ENCODE results near the gene SHROOM1.

DNA sequence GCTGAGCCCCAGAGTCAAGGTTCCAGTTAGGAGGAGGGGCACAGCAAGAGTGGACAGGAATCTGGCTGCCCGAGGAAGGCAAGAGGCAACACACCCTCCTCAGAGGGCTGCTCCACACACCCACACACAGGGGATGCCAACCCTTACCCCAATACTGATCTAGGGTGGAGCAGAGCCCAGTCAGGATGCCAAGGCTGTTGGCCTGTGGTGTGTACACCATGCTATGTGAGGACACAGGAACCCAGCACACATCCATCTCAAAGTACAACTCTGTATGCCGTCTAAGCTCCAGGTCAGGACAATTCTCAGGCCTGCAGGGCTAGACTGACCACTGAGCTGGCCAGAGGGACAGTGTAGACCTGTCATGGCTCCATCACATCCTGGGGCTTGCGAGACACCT is 56.0 kb downstream of the SHROOM1 start:
- TF ChIP-seq, protein P1, sequence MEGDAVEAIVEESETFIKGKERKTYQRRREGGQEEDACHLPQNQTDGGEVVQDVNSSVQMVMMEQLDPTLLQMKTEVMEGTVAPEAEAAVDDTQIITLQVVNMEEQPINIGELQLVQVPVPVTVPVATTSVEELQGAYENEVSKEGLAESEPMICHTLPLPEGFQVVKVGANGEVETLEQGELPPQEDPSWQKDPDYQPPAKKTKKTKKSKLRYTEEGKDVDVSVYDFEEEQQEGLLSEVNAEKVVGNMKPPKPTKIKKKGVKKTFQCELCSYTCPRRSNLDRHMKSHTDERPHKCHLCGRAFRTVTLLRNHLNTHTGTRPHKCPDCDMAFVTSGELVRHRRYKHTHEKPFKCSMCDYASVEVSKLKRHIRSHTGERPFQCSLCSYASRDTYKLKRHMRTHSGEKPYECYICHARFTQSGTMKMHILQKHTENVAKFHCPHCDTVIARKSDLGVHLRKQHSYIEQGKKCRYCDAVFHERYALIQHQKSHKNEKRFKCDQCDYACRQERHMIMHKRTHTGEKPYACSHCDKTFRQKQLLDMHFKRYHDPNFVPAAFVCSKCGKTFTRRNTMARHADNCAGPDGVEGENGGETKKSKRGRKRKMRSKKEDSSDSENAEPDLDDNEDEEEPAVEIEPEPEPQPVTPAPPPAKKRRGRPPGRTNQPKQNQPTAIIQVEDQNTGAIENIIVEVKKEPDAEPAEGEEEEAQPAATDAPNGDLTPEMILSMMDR (IDR thresholded peaks at IDR 0.05), result no peak
- TF ChIP-seq, protein P2, sequence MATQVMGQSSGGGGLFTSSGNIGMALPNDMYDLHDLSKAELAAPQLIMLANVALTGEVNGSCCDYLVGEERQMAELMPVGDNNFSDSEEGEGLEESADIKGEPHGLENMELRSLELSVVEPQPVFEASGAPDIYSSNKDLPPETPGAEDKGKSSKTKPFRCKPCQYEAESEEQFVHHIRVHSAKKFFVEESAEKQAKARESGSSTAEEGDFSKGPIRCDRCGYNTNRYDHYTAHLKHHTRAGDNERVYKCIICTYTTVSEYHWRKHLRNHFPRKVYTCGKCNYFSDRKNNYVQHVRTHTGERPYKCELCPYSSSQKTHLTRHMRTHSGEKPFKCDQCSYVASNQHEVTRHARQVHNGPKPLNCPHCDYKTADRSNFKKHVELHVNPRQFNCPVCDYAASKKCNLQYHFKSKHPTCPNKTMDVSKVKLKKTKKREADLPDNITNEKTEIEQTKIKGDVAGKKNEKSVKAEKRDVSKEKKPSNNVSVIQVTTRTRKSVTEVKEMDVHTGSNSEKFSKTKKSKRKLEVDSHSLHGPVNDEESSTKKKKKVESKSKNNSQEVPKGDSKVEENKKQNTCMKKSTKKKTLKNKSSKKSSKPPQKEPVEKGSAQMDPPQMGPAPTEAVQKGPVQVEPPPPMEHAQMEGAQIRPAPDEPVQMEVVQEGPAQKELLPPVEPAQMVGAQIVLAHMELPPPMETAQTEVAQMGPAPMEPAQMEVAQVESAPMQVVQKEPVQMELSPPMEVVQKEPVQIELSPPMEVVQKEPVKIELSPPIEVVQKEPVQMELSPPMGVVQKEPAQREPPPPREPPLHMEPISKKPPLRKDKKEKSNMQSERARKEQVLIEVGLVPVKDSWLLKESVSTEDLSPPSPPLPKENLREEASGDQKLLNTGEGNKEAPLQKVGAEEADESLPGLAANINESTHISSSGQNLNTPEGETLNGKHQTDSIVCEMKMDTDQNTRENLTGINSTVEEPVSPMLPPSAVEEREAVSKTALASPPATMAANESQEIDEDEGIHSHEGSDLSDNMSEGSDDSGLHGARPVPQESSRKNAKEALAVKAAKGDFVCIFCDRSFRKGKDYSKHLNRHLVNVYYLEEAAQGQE (IDR thresholded peaks at IDR 0.05; ENCODE audit: insufficient read depth in 1 of 2, low read depth in 2 of 2, low read length in 1 of 2), result no peak
- no peak for TF ChIP-seq POLR2AphosphoS5 (IDR thresholded peaks at IDR 0.05; ENCODE audit: low read depth, low read length)
